Peyer's patch (tissue), 4 donors: ENCODE measurements around the gene FBXO36.

ENCODE experiments used
- CTCF ChIP-seq, 6 experiments: fragments of 450-650 bp in 4 of 6; fragments of 200-600 bp in 2 of 6; sonication (generic) in 1 of 6; IDR thresholded peaks; one replicate each; pipeline ENCODE4 v1.5.1; 2017 to 2019; ENCODE audit warnings: antibody characterized with exemption in 6 of 6, mild to moderate bottlenecking in 3 of 6, moderate library complexity in 1 of 6
- POLR2A ChIP-seq, 2 donors: fragments of 450-650 bp; IDR thresholded peaks; one replicate each; pipeline ENCODE4 v1.5.1; 2017; ENCODE audit warnings: antibody characterized with exemption in 2 of 2, mild to moderate bottlenecking in 2 of 2, moderate library complexity in 2 of 2

- TF ChIP-seq CTCF (IDR thresholded peaks at IDR 0.05) (peak; percentile 73 to 90 (median 78)), POLR2A (IDR thresholded peaks at IDR 0.05) (no peak)
Observed at GRCh38 chr2:230007931-230008707, 85.8 kb downstream of the FBXO36 start.
